Measurements from ENCODE around the gene SRMS. TPM values are rescaled to one million over a fixed set of nuclear protein-coding genes. Genes with fewer than 3 reads are reported as not detected.

SRMS gene
- total RNA-seq, 1 experiment from 2014 or later = 3.2 TPM

- H3K27me3 ChIP-seq (ENCODE audit: insufficient read depth, low read length) = no peaks in the 10 kb centered on the region
- RAD21 ChIA-PET (ENCODE audit: low non-redundant PET in 1 of 2, low total read pairs in 2 of 2, uncharacterized antibody in 2 of 2, unreplicated experiment in 2 of 2) = no interaction called here
- POLR2A ChIA-PET = interaction anchor here (0.8 kb wide), 1 partner anchor 28 kb away, joined by 3 read pairs; no protein-coding TSS in a partner anchor
- peaks cover 8 to 33% of the 10 kb centered on the region in 2 experiments; a peak in 3 of 4 replicates for H3K4me1 ChIP-seq (ENCODE audit: control insufficient read depth in 1 of 2, insufficient read depth in 2 of 2, low read length in 2 of 2)
- peaks cover 21% of the 10 kb centered on the region for H3K79me2 ChIP-seq (ENCODE audit: insufficient read depth, low read length)
- BruUV-seq (replicated peaks) = no TSS peak
- H4K20me1 ChIP-seq (ENCODE audit: insufficient read depth) = no peaks in the 10 kb centered on the region
- peaks cover 5 to 7% of the 10 kb centered on the region in 2 experiments; a peak in 2 of 4 replicates for H3K9me3 ChIP-seq (ENCODE audit: control insufficient read depth in 1 of 2, insufficient read depth in 1 of 2, low read depth in 1 of 2, low read length in 2 of 2)
- CTCF ChIA-PET = no interaction called here
- TF ChIP-seq SIN3A (IDR thresholded peaks at IDR 0.05; ENCODE audit: low read depth) (0 out of 2 replicates have a peak, but pooled peaks have one; percentile 19), POLR2AphosphoS5 (IDR thresholded peaks at IDR 0.05; ENCODE audit: low read depth, low read length) (no peak; the same call in 1 of the 2 replicates), CBX3 (IDR thresholded peaks at IDR 0.05; ENCODE audit: low read depth) (no peak), ELF1 (IDR thresholded peaks at IDR 0.05; ENCODE audit: borderline replicate concordance, low read depth) (no peak), YY1 (IDR thresholded peaks at IDR 0.05; ENCODE audit: extremely low read depth, insufficient replicate concordance, low read depth, low read length) (no peak)
- H3K36me3 ChIP-seq (ENCODE audit: control insufficient read depth in 1 of 2, insufficient read depth in 2 of 2, low read length in 2 of 2) = peaks cover 6 to 24% of the 10 kb centered on the region in 2 experiments
- H3K9ac ChIP-seq (ENCODE audit: low read length) = no peak overlapping the region
- no peak overlapping the region for H3K4me2 ChIP-seq (ENCODE audit: low read length)
- no peak overlapping the region for H3K4me3 ChIP-seq (replicated peaks in 1 of 2; ENCODE audit: low read depth in 1 of 2, low read length in 2 of 2)
- no peak overlapping the region for H2AFZ ChIP-seq (ENCODE audit: low read depth, low read length, poor library complexity, severe bottlenecking)
- DNase-seq (ENCODE audit: low read depth, low spot score) (no peak), ATAC-seq (no peak)
- no peaks in the 10 kb centered on the region for H3K9me2 ChIP-seq (ENCODE audit: insufficient read depth)
- H3K27ac ChIP-seq (ENCODE audit: low read depth, low read length) = no peak overlapping the region
- intact Hi-C loops (cut with micrococcal nuclease) = no loop called here
Observed at GRCh38 chr20:63525185-63525584, 22.4 kb downstream of the SRMS start.

- H3K9ac ChIP-seq (ENCODE audit: low read length) = no peak overlapping the region
- no peak overlapping the region for H3K4me3 ChIP-seq (replicated peaks in 1 of 2; ENCODE audit: low read depth in 1 of 2, low read length in 2 of 2)
- H3K27ac ChIP-seq (ENCODE audit: low read depth, low read length) = no peak overlapping the region; the same call in 1 of the 2 replicates
- ChIA-PET POLR2A (interaction anchor here (0.6 to 2.1 kb wide), 3 partner anchors 14 to 204 kb away, joined by 3 to 9 read pairs (median 3); partner anchors contain the start of genes HELZ2 and PTK6), CTCF (interaction anchor here (1.1 kb wide), 1 partner anchor 15 kb away, joined by 5 read pairs; no protein-coding TSS in a partner anchor), RAD21 (ENCODE audit: low non-redundant PET in 1 of 2, low total read pairs in 2 of 2, uncharacterized antibody in 2 of 2, unreplicated experiment in 2 of 2) (no interaction called here)
- intact Hi-C loops (cut with micrococcal nuclease) = no loop called here
- peaks cover 21% of the 10 kb centered on the region for H3K79me2 ChIP-seq (ENCODE audit: insufficient read depth, low read length)
- no peaks in the 10 kb centered on the region for H4K20me1 ChIP-seq (ENCODE audit: insufficient read depth)
- peaks cover 8 to 44% of the 10 kb centered on the region in 2 experiments; a peak in 3 of 4 replicates for H3K4me1 ChIP-seq (ENCODE audit: control insufficient read depth in 1 of 2, insufficient read depth in 2 of 2, low read length in 2 of 2)
- no peak overlapping the region for H2AFZ ChIP-seq (ENCODE audit: low read depth, low read length, poor library complexity, severe bottlenecking)
- H3K4me2 ChIP-seq (ENCODE audit: low read length) = no peak overlapping the region
- H3K9me2 ChIP-seq (ENCODE audit: insufficient read depth) = no peaks in the 10 kb centered on the region
- peaks cover 5 to 7% of the 10 kb centered on the region in 2 experiments; a peak in 2 of 4 replicates for H3K9me3 ChIP-seq (ENCODE audit: control insufficient read depth in 1 of 2, insufficient read depth in 1 of 2, low read depth in 1 of 2, low read length in 2 of 2)
- no peaks in the 10 kb centered on the region for H3K27me3 ChIP-seq (ENCODE audit: insufficient read depth, low read length)
- ATAC-seq = no peak
- DNase-seq (ENCODE audit: low read depth, low spot score) = no peak
- BruUV-seq (replicated peaks) = no TSS peak
- TF ChIP-seq POLR2AphosphoS5 (IDR thresholded peaks at IDR 0.05; ENCODE audit: low read depth, low read length) (peak; percentile 33; the same call in 1 of the 2 replicates), YY1 (IDR thresholded peaks at IDR 0.05; ENCODE audit: extremely low read depth, insufficient replicate concordance, low read depth, low read length) (no peak)
- H3K36me3 ChIP-seq (ENCODE audit: control insufficient read depth in 1 of 2, insufficient read depth in 2 of 2, low read length in 2 of 2) = peaks cover 6 to 24% of the 10 kb centered on the region in 2 experiments
Observed at GRCh38 chr20:63522981-63523611, 24.5 kb downstream of the SRMS start.
